Stimulated activated CD8-positive, alpha-beta memory T cell treated with anti-CD3 and anti-CD28 coated beads, Interleukin-4, amount 100 ng/mL, for 4 hours (primary cell): ENCODE measurements around the gene MOGAT2.
A peak's percentile ranks its signal among the peaks of the same experiment; 100 is the strongest.
"Not testable (repeated sequence)": the region's sequence is repeated elsewhere in the genome, so short reads cannot be mapped to it uniquely, and the experiment has no call there.

ENCODE experiments used
- DNase-seq, 2 donors: peaks; one replicate each; pipeline ENCODE4 v3.0.0-alpha.2; 2020; ENCODE audit warnings: low read depth in 2 of 2, low spot score in 1 of 2

MOGAT2 gene

DNA sequence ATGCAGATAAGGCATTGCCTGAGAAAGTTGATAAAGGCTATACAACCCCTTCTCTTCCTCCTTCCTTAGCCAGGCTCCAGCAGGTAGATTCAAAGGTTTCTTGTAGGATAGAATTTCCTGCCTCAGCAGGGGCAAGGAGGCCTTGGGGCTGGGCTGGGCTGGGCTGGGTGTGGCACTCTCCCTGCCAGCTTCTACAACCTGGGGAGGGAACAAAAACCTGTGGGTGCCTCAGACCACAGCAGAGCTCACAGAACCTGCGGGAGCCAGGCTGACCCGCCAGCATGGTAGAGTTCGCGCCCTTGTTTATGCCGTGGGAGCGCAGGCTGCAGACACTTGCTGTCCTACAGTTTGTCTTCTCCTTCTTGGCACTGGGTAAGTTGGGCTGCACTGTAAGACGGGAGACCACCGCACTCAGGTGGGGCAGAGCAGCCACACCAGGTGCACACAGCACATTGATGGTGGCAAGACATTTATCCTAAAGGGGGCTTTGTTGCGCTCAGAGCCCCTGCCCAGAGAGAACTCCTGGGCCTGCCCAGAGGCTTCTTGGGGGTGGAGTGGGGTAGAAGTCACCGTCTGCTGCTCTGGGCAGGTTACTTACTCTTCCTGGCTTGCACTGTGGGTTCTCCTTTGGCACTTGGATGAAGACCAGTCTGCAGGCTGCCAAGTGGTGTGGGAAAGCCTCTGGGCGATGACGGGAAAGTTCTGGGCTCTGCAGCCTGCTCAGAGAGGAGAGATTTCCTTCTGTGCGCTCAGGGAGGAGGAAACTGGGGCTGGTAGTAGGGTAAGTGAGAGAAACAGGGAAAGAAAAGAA is at the start of gene MOGAT2:
Gene MOGAT2, plus strand, starts transcription at position 231 of the 811 bp plus-strand sequence. Its CDS starts 51 bp downstream, at position 282.
- no peak for DNase-seq

DNA sequence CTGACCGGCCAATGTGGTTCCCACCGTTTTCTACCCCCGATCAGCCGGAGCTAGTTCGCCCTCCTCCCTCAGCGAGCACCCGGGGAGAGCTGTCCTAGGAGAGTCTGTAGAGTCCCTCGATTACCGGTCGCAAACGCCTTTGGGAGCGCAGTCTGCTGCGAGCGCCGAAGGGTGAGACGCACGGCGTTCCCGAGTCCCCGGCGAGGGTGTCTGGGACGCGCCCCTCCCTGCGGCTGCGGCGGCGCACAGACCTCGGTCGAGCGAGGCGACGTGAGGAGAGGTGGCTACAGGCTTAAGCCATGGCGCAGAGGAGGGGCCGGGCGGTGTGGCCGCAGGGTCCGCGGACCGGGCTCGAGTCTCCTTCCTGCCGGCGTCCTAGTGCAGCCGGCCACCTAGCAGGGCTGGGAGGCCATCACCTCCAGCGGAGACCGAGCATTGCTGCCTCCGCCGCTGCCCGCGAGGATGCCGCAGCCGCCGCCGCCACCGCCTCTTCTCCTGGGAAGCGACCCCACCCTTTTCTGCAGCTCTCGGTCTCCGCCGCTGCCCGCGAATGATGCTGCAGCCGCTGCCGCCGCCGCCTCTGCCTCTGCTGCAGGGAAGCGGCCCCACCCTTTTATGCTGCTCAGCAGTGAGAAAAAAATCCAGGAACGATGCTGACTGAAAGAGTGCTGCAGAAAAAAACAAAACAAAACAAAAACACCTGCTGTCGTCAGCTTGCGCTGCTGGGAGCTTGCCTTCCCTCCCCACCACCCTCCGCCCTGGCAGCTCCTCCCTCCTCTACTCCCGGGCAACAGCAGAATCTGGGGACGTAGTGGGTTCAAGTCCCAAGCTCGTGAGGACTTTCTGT is 49.0 kb upstream of the MOGAT2 start, which contains the start of gene MAP6:
Gene MAP6, minus strand, starts transcription at position 588 of the 847 bp plus-strand sequence. CDS start 669 bp downstream, outside the sequence.
- DNase-seq = no peak

GRCh38 chr11:75673977-75674582 is 43.6 kb upstream of the MOGAT2 start:
- DNase-seq = no peak

GRCh38 chr11:75677275-75677674 is 40.4 kb upstream of the MOGAT2 start:
- no peak for DNase-seq

DNA sequence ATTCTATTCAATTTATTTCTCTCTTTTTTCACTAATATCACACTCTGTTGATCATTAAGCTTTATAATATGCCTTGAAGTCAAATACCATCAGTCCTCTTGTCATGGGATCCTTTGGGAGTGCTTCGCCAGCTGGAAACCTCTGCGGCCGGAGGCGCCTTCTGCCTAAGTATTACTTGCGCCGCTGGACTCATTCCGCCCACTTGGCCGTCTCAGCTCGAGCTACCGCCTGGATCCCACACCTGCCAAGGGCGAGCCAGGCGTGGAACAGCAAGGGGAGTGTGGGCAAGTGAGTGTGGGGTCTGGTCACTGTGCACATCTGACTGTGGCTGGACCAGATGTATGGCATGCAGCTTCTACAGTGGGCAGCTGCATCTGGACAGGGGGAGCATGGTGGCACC is 39.7 kb upstream of the MOGAT2 start:
- DNase-seq = no peak

DNA sequence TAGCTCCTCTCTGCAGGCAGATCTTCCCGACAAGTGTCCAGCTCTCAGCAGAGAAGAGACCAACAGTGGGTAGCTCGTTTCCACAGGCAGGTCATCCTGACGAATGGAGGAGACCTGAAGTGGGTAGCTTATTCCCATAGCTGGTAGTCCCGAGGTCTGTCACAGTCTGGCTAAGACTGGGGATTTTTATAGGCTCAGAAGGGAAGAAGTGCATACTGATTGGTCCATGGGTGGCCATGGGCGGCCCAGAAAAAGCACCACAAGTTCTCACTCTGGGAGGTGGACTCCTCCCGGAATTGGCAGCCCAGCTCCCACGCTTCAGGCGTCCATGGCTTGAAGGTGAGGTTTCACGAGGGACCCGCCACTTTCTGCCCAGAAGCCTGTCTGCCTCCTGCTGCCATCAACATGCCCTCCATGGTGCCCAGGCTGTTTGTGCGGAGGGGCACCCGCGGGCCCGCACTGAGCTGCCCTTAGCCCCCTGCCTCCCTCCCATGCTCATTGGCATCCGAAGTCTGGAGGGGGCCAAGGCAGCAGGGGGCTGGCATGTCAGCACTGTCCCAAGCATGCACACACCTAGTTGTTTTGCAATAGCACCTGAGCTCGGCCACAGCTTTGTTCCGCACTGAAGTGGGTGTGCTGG is 38.9 kb upstream of the MOGAT2 start:
- DNase-seq = no peak

DNA sequence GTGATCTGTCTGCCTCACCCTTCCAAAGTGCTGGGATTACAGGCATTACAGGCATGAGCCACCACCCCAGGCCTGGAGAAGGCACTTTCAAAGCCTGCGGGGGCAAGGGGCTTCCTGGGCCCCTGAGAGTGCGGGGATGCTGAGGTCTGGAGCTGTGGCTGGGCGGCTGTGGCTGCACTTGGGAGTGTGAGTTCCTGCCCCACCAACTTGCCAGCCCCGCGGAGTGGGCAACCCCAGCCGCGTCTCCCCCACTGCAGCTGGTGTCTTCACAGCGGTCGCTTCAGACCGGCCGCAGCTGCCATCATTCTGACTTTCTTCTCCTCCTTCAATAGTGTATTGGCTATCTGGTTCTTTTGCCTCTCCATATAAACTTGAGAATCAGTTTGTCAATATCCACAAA is 38.1 kb upstream of the MOGAT2 start:
- DNase-seq = no peak

DNA sequence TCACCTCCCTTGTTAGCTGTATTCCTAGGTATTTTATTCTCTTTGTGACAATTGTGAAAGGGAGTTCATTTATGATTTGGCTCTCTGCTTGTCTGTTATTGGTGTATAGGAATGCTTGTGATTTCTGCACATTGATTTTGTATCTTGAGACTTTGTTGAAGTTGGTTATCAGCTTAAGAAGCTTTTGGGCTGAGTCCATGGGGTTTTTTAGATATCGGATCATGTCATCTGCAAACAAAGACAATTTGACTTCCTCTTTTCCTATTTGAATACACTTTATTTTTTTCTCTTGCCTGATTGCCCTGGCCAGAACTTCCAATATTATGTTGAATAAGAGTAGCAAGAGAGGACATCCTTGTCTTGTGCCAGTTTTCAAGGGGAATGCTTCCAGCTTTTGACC is 33.8 kb upstream of the MOGAT2 start:
- not testable (repeated sequence) for DNase-seq

GRCh38 chr11:75689863-75690609 is 27.6 kb upstream of the MOGAT2 start:
- DNase-seq = no peak

DNA sequence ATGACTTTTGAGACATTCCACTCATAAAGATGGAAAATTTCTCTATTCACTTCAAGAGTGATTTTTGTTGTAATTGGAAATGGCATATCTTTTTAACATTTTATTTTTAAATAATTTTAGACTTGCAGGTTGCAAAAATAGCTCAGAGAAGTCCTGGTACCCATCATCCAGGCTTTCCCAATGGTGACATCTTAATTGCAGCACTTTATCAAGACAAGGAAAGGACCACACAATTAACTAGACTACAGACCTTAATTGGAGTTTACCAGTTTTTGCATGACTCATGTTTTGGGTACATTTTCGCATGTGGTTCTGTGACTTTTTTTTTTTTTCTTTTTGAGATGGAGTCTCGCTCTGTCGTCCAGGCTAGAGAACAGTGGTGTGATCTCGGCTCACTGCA is 25.8 kb upstream of the MOGAT2 start:
- no peak for DNase-seq

- DNase-seq = no peak
Measured at GRCh38 chr11:75697906-75698581, 19.6 kb upstream of the MOGAT2 start.

- no peak for DNase-seq
Measured at GRCh38 chr11:75700940-75701339, 16.7 kb upstream of the MOGAT2 start.

DNA sequence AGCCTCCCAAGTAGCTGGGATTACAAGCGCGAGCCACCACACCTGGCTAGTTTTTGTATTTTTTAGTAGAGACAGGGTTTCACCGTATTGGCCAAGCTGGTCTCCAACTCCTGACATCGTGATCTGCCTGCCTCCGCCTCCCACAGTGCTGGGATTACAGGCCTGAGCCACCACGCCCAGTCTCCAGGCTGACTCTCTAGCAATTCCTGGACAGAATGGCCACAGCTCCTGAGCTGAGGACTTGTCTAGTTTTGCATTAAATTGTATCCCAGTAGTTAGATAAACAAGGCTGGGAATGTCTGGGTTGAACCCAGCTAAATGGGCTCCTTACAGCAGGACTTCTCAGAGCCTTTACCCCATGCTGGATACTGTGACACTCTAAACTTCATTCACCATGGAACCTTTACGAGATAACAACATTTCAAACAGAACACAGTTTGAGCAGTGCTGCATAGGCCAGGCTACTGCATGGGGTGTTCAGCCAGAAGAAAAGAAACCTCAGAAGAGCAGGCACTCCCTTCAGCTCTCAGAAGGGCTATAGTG is 13.9 kb upstream of the MOGAT2 start:
- no peak for DNase-seq

DNA sequence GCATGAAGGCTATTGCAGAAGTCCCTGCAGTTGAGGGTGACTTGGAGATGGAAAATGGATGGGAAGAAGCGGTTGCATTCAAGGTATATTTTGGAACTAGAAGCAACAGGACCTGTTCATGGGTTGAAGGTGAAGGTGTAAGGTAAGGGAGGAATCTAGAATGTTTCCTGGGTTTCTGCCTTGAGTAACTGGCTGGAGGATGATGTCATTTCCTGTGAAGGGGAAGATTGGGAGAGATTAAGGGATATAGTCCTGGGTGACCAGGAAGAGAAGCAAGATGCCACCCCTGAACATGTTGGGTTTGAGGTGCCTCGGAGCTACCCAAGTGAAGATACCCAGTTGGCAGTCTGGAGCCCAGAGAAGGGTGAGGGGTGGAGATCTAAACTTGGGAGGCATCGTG is 12.1 kb upstream of the MOGAT2 start:
- DNase-seq = no peak

- peak; percentile 21 to 33 for DNase-seq
Measured at GRCh38 chr11:75706260-75706729, 11.3 kb upstream of the MOGAT2 start.

GRCh38 chr11:75714211-75714610 is 3.4 kb upstream of the MOGAT2 start:
- no peak for DNase-seq

GRCh38 chr11:75715688-75716087 is 1.9 kb upstream of the MOGAT2 start:
- DNase-seq = no peak

DNA sequence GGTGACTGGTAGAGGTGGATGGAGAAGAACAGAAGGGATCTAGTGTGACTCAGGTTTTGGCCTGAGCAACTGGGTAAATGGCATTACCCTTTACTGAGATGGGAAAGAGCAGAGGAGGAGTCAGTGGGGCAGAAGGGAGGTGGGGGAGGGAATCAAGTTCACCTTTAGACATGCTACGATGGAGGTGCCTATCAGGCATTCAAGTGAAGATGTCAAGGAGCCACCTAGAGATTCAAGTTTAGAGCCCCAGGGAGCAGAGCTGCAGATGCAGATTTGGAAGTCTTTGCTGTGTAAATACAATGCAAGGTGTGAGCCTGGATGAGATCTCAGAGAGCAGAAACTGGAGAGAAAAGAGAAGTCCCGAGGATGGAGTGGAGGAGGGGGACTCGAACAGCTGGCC is 979 bp upstream of the MOGAT2 start:
- no peak for DNase-seq
